Fibroblast of the conjunctiva (primary cell): ENCODE data around the gene MRPL36.

Experiments used
- DNase-seq: peaks from one replicate; pipeline ENCODE4 v3.0.0-alpha.2; 2010; ENCODE audit warnings: low read depth

Gene MRPL36

DNA sequence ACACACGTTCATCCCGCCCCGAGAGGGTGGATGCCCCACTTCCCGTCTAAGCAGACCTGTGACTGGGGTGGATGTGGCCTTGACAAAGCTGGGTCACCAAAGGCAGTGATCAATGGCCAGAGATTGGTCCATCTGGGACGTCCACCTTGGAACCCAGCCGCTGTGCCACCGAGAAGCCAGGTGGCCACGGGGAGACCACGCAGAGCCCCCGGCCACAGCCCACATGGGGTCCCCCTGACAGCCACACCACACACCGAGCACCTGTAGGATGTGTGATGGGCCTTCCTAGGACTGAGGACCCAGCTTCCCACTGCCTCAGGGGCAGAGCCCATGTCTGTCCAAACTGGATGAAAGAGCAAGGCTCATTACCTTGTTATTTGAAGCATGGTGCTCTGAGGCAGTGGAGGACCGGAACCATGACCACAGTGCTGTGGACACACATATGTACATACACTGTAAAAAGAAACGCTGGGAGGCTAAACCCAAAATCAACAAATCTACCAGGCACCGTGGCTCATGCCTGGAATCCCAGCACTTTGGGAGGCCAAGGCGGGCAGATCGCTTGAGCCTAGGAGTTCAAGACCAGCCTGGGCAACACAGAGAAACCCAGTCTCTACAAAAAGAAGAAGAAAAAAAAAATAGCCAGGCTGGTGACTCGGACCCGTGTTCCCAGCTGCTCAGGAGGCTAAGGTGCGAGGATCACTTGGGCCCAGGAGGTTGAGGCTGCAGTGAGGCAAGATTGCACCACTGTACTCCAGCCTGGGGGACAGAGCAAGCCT is 50.1 kb downstream of the MRPL36 start:
- DNase-seq: no peak

GRCh38 chr5:1748845-1749244 is 50.8 kb downstream of the MRPL36 start:
- DNase-seq: no peak
